ENCODE data around the gene BNC2.

Gene BNC2

GRCh38 chr9:16417749-16418148 lies 452.7 kb downstream of the BNC2 start:
- no peak for DNase-seq (ENCODE audit: low spot score)

- DNase-seq (ENCODE audit: low spot score) = no peak
Measured at GRCh38 chr9:16417161-16417560, 453.3 kb downstream of the BNC2 start.

- no peak for DNase-seq (ENCODE audit: low spot score)
Measured at GRCh38 chr9:16414451-16414850, 456.0 kb downstream of the BNC2 start.

- DNase-seq (ENCODE audit: low spot score) = no peak
Measured at GRCh38 chr9:16413509-16414016, 456.9 kb downstream of the BNC2 start.

- DNase-seq (ENCODE audit: low spot score) = no peak
Measured at GRCh38 chr9:16412740-16413139, 457.7 kb downstream of the BNC2 start.

- no peak for DNase-seq (ENCODE audit: low spot score)
Measured at GRCh38 chr9:16411311-16411710, 459.2 kb downstream of the BNC2 start.

- no peak for DNase-seq (ENCODE audit: low spot score)
Measured at GRCh38 chr9:16410601-16411280, 459.7 kb downstream of the BNC2 start.

GRCh38 chr9:16407617-16408016 lies 462.9 kb downstream of the BNC2 start:
- DNase-seq (ENCODE audit: low spot score) = no peak

GRCh38 chr9:16406526-16407225 lies 463.8 kb downstream of the BNC2 start:
- DNase-seq (ENCODE audit: low spot score) = no peak

- DNase-seq (ENCODE audit: low spot score) = no peak
Measured at GRCh38 chr9:16405421-16405820, 465.0 kb downstream of the BNC2 start.

GRCh38 chr9:16401701-16402100 lies 468.8 kb downstream of the BNC2 start:
- no peak for DNase-seq (ENCODE audit: low spot score)

- DNase-seq (ENCODE audit: low spot score) = no peak
Measured at GRCh38 chr9:16398691-16399090, 471.8 kb downstream of the BNC2 start.

- no peak for DNase-seq (ENCODE audit: low spot score)
Measured at GRCh38 chr9:16396389-16396788, 474.1 kb downstream of the BNC2 start.

GRCh38 chr9:16391369-16391768 lies 479.1 kb downstream of the BNC2 start:
- no peak for DNase-seq (ENCODE audit: low spot score)

- DNase-seq (ENCODE audit: low spot score) = no peak
Measured at GRCh38 chr9:16387382-16387781, 483.1 kb downstream of the BNC2 start.

GRCh38 chr9:16386827-16387077 lies 483.7 kb downstream of the BNC2 start:
- DNase-seq (ENCODE audit: low spot score) = no peak

GRCh38 chr9:16386007-16386826 lies 484.3 kb downstream of the BNC2 start:
- DNase-seq (ENCODE audit: low spot score) = no peak

GRCh38 chr9:16385590-16385989 lies 484.9 kb downstream of the BNC2 start:
- DNase-seq (ENCODE audit: low spot score) = no peak

- no peak for DNase-seq (ENCODE audit: low spot score)
Measured at GRCh38 chr9:16384993-16385392, 485.5 kb downstream of the BNC2 start.

- no peak for DNase-seq (ENCODE audit: low spot score)
Measured at GRCh38 chr9:16377311-16377710, 493.2 kb downstream of the BNC2 start.

- DNase-seq (ENCODE audit: low spot score) = no peak
Measured at GRCh38 chr9:16371306-16371705, 499.2 kb downstream of the BNC2 start.

- no peak for DNase-seq (ENCODE audit: low spot score)
Measured at GRCh38 chr9:16370647-16371046, 499.8 kb downstream of the BNC2 start.

- DNase-seq (ENCODE audit: low spot score) = no peak
Measured at GRCh38 chr9:16369427-16369826, 501.0 kb downstream of the BNC2 start.
